ENCODE data around the gene EPHA4. TPM values are rescaled to one million over a fixed set of nuclear protein-coding genes. Genes with fewer than 3 reads are reported as not detected.

Gene EPHA4
- total and polyA plus RNA-seq, 2 of the 4 experiments (the other 2 are of a cell fraction): 36.9 to 132 TPM

- H2BK120ac ChIP-seq (ENCODE audit: low read depth, low read length): no peak overlapping the region
- H2BK5ac ChIP-seq (ENCODE audit: low read depth, low read length, poor library complexity, severe bottlenecking): no peak overlapping the region
- no peak overlapping the region for H2AK9ac ChIP-seq (replicated peaks; ENCODE audit: low read depth, low read length, poor library complexity)
- ChIA-PET CTCF (no interaction called here), POLR2A (ENCODE audit: unreplicated experiment) (no interaction called here)
- dilution Hi-C loops (cut with HindIII; ENCODE audit: low sequenced_read_pairs, unreplicated experiment) (no loop called here), in situ Hi-C loops (cut with MboI; ENCODE audit: low sequenced_read_pairs) (no loop called here), intact Hi-C loops (cut with micrococcal nuclease) (loop anchor here (5.0 kb wide), 1 partner anchor 43 kb away; no protein-coding TSS in a partner anchor)
- no peak overlapping the region for H3K14ac ChIP-seq (replicated peaks; ENCODE audit: low read depth, low read length)
- no peaks in the 10 kb centered on the region for H3K9me3 ChIP-seq (ENCODE audit: control insufficient read depth, insufficient read depth, low read length)
- WGBS, 2 experiments (ENCODE audit: extremely low coverage in 2 of 2, insufficient read length in 1 of 2): no CpG with 5 or more reads among the region's 5 CpGs
- H3K4me2 ChIP-seq (ENCODE audit: low read depth, low read length): no peak overlapping the region
- H3K9ac ChIP-seq (ENCODE audit: low read depth, low read length): no peak overlapping the region
- H3K4me1 ChIP-seq (ENCODE audit: control insufficient read depth, insufficient read depth, low read length): peaks cover 5% of the 10 kb centered on the region
- no peak overlapping the region for H2BK15ac ChIP-seq (ENCODE audit: low read depth, low read length)
- H3K56ac ChIP-seq (ENCODE audit: extremely low read depth, insufficient read depth, low read length): no peak overlapping the region
- peaks cover 14% of the 10 kb centered on the region for H3K36me3 ChIP-seq (ENCODE audit: control insufficient read depth, insufficient read depth, low read length)
- no peak for ATAC-seq (ENCODE audit: low read depth)
- H3K27me3 ChIP-seq (ENCODE audit: control insufficient read depth, insufficient read depth, low read length): no peaks in the 10 kb centered on the region
- no peaks in the 10 kb centered on the region for H4K20me1 ChIP-seq (ENCODE audit: insufficient read depth, low read length)
- no peak overlapping the region for H3K23ac ChIP-seq (ENCODE audit: low read depth, low read length)
- H2AK5ac ChIP-seq (ENCODE audit: low read depth, low read length): no peak overlapping the region
- H2BK20ac ChIP-seq (ENCODE audit: low read depth, low read length): no peak overlapping the region
- H3K79me1 ChIP-seq (ENCODE audit: low read depth in 1 of 2, low read length in 2 of 2): peaks cover 12% of the 10 kb centered on the region in 2 experiments; a peak in 2 of 4 replicates
- no peak for DNase-seq
- no peaks in the 10 kb centered on the region for H3K9me1 ChIP-seq (ENCODE audit: insufficient read depth, low read length)
- no peak overlapping the region for H4K8ac ChIP-seq (ENCODE audit: low read depth in 2 of 2, low read length in 2 of 2)
- no peak overlapping the region for H2AFZ ChIP-seq (replicated peaks; ENCODE audit: low read length, poor library complexity)
- no peak overlapping the region for H3K4me3 ChIP-seq (ENCODE audit: insufficient read depth, low read depth, low read length)
- no peak for TF ChIP-seq POLR2A (IDR thresholded peaks at IDR 0.05; ENCODE audit: low read depth, low read length)
- no peak for TF ChIP-seq MAFK (IDR thresholded peaks at IDR 0.05; ENCODE audit: low read depth, low read length)
- no peak for TF ChIP-seq BHLHE40 (IDR thresholded peaks at IDR 0.05; ENCODE audit: low read depth, low read length)
- TF ChIP-seq CEBPB (IDR thresholded peaks at IDR 0.05; ENCODE audit: low read depth, low read length): no peak
- no peak for TF ChIP-seq CHD1 (IDR thresholded peaks at IDR 0.05; ENCODE audit: low read depth, low read length)
- TF ChIP-seq, protein P1, sequence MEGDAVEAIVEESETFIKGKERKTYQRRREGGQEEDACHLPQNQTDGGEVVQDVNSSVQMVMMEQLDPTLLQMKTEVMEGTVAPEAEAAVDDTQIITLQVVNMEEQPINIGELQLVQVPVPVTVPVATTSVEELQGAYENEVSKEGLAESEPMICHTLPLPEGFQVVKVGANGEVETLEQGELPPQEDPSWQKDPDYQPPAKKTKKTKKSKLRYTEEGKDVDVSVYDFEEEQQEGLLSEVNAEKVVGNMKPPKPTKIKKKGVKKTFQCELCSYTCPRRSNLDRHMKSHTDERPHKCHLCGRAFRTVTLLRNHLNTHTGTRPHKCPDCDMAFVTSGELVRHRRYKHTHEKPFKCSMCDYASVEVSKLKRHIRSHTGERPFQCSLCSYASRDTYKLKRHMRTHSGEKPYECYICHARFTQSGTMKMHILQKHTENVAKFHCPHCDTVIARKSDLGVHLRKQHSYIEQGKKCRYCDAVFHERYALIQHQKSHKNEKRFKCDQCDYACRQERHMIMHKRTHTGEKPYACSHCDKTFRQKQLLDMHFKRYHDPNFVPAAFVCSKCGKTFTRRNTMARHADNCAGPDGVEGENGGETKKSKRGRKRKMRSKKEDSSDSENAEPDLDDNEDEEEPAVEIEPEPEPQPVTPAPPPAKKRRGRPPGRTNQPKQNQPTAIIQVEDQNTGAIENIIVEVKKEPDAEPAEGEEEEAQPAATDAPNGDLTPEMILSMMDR (conservative IDR thresholded peaks at IDR 0.05; ENCODE audit: low read depth, low read length): no peak
- TF ChIP-seq RFX5 (IDR thresholded peaks at IDR 0.05; ENCODE audit: low read depth, low read length): no peak
- no peak for TF ChIP-seq RAD21 (IDR thresholded peaks at IDR 0.05; ENCODE audit: low read length)
- H3K18ac ChIP-seq (ENCODE audit: low read depth, low read length): no peak overlapping the region
- no peak overlapping the region for H4K91ac ChIP-seq (ENCODE audit: insufficient read depth, low read depth, low read length)
- H4K5ac ChIP-seq (ENCODE audit: low read depth, low read length): no peak overlapping the region
- no peak overlapping the region for H3K4ac ChIP-seq (ENCODE audit: low read depth, low read length)
- H3K27ac ChIP-seq (ENCODE audit: insufficient read depth, low read length): no peak overlapping the region
- no TSS peak for BruUV-seq (replicated peaks)
These were observed 12.1 kb downstream of the EPHA4 start for GRCh38 chr2:221559991-221560390.
